DMS153 treated with DMSO at 0.1 percent for 48 hours (cell line): Measurements from ENCODE around the gene EFL1.

Experiments
- DNase-seq: peaks from one replicate; lab custom pipeline; 2025; ENCODE audit not compliant: unreplicated experiment; lab: John Stamatoyannopoulos, UW

EFL1 gene

DNA sequence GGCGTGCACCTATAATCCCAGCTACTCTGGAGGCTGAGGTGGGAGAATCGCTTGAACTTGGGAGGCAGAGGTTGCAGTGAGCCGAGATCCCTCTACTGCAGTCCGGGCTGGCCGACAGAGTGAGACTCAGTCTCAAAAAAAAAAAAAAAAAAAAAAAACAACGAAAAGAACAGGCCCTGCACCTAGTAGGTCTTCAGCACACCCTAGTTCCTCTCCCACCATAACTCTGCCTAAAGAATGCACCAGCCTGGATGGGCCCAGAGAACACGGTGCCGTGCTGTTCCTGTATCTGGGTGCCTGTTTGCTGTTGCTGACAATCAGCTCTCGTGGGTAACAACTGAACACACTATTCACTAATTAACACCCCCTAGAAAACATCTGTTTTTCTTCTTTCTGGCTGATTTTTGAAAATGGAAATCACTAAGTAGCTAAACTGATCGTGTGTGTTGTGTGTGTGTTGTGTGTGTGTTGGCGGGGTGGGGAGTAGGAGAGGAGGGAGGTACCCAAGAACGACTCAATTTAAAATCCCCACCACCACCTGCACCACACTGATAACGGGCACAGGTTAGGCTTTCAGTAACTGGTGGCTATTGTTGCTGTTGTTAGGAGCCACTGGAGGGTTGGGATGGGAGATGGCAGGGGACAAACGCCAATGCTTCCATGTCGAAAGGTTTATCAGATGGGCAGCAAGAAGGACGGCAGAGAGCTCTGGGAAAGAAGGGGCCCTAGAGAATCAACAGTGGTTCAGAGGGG, 176.1 kb downstream of the EFL1 start:
- DNase-seq = no peak

DNA sequence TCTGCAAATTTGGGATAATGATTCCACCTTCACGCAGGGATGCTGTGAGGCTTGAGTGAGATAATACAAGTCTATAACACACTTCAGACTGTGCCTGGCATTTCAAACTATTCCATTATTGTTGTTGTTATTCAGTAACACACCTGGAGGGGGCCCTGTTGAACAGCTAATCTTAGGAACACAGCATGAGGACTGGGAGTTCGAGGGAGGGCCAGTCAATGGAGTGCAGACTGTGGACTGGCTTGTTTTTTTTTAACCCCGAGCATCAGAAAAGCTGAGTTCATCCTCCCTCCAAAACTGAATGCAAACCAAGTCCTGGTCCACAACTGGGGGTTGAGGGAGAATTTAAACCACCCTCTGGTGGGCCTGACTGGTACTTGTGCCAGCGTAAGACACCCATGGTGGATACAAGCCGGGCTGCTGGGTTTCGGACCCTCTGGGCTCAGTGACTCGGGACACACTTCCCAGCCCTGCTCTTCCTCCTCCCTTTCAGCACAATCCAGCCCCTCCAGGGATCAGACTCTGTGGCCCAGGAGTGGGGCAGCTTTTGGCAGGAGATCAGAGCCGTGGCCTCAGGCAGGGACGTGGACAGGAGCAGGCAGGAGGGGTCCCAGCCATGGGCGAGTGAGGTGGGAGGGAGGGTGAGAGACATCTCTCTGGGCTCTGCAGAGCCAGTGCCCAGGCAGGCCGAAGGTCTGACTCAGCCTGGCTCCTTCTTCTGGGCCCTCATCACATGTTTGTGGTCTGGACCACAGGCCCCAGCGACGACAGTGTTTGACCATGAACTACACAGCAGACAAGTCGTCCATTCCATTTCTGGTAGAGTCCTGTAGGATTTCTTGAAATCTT, 180.4 kb downstream of the EFL1 start:
- DNase-seq = no peak

DNA sequence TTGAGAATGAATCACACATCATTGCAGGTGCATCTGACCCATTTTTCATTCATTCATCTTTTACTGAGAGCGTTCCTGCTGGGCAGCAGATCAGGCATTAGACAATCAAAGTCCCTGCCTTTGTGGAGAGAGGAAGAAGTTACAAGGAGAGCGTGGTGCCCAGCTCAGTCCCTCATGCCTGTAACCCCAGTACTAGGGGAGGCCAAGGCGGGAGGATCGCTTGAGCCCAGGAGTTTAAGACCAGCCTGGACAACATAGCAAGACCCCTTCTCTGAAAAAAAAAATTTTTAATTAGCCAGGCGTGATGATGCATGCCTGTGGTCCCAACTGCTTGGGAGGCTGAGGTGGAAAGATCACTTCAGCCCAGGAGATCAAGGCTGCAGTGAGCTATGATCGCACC, 181.8 kb downstream of the EFL1 start:
- DNase-seq = no peak
